Mesothelial cell of epicardium (in vitro differentiated cells): ENCODE results near the gene CINP. TPM values are rescaled to one million over a fixed set of nuclear protein-coding genes. Genes with fewer than 3 reads are reported as not detected.

ENCODE experiments used
- DNase-seq, 2 experiments: peaks; one replicate each; pipeline ENCODE4 v3.0.0; 2021; ENCODE audit warnings: low spot score in 2 of 2; ENCODE audit not compliant: unreplicated experiment in 2 of 2
- H3K27ac Mint-ChIP-seq: 2 replicates; pipeline ENCODE4 v1.8.0; 2021; ENCODE audit warnings: mixed read lengths
- H3K27me3 Mint-ChIP-seq: 2 replicates; pipeline ENCODE4 v1.8.0; 2021; ENCODE audit warnings: low read depth, mixed read lengths
- H3K36me3 Mint-ChIP-seq: 2 replicates; pipeline ENCODE4 v1.8.0; 2021; ENCODE audit warnings: mixed read lengths
- H3K4me1 Mint-ChIP-seq: 2 replicates; pipeline ENCODE4 v1.8.0; 2021; ENCODE audit warnings: mixed read lengths
- H3K4me3 Mint-ChIP-seq: 2 replicates; pipeline ENCODE4 v1.8.0; 2021; ENCODE audit warnings: mild to moderate bottlenecking, moderate library complexity, mixed read lengths
- H3K9me3 Mint-ChIP-seq: 2 replicates; pipeline ENCODE4 v1.8.0; 2021; ENCODE audit warnings: mixed read lengths
- total RNA-seq: library from RNA; stranded (reverse); gene quantifications from 3 replicates; pipeline ENCODE4 v1.2.1, GENCODE V29; 2021
- TF ChIP-seq, protein P1 (sequence below): fragments of 200-600 bp; sonication (generic); IDR thresholded peaks from one replicate; pipeline ENCODE4 v1.5.0; 2021; ENCODE audit warnings: antibody characterized with exemption; ENCODE audit not compliant: unreplicated experiment

Gene CINP
- total RNA-seq, 1 donor from 2014 or later: 24.3 TPM

DNA sequence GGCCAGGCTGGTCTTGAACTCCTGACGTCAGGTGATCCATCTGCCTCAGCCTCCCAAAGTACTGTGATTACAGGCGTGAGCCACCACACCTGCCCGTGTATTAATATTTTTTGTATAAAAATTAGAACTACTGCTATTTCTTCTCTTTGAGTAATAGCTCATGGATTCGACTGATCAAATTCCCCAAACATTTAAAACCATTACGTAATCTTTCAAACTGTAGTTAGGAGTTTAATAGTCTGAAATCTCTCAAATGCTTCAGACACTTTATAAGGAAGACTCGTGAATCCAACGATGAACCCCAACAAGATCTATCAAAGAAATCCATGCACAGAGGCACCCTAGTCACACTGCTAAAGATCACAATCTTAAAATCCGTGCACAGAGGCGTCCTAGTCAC, 16.1 kb upstream of the CINP start:
- Mint-ChIP-seq H3K36me3 (peaks cover 19% of the 10 kb centered on the region), H3K27me3 (no peaks in the 10 kb centered on the region), H3K4me1 (no peaks in the 10 kb centered on the region), H3K9me3 (no peaks in the 10 kb centered on the region), H3K4me3 (no peak overlapping the region), H3K27ac (no peak overlapping the region)
- DNase-seq: no peak
- TF ChIP-seq, protein P1, sequence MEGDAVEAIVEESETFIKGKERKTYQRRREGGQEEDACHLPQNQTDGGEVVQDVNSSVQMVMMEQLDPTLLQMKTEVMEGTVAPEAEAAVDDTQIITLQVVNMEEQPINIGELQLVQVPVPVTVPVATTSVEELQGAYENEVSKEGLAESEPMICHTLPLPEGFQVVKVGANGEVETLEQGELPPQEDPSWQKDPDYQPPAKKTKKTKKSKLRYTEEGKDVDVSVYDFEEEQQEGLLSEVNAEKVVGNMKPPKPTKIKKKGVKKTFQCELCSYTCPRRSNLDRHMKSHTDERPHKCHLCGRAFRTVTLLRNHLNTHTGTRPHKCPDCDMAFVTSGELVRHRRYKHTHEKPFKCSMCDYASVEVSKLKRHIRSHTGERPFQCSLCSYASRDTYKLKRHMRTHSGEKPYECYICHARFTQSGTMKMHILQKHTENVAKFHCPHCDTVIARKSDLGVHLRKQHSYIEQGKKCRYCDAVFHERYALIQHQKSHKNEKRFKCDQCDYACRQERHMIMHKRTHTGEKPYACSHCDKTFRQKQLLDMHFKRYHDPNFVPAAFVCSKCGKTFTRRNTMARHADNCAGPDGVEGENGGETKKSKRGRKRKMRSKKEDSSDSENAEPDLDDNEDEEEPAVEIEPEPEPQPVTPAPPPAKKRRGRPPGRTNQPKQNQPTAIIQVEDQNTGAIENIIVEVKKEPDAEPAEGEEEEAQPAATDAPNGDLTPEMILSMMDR: no peak

DNA sequence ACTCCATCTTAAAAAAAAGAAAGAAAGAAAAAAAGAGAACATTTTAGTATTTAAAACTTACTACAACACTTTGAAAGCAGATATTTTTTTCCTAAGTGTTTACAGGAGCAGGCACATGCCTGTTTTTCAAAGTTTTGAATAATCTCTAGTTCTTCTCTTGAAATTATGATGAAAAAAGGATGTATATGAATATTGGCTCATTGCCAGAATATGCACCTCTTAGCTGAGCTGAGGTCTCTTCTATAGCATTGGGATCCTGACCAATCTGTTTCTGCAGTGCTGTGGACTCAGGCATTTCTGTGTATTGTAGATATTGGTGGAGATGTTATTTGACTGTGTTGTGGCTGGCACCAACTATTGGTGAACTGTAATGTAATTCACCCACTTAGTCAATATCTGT, 15.0 kb upstream of the CINP start:
- TF ChIP-seq, protein P1: no peak
- peaks cover 19% of the 10 kb centered on the region for H3K36me3 Mint-ChIP-seq
- no peak overlapping the region for H3K4me3 Mint-ChIP-seq
- H3K9me3 Mint-ChIP-seq: no peaks in the 10 kb centered on the region
- no peak overlapping the region for H3K27ac Mint-ChIP-seq
- H3K27me3 Mint-ChIP-seq: no peaks in the 10 kb centered on the region
- no peaks in the 10 kb centered on the region for H3K4me1 Mint-ChIP-seq
- DNase-seq: no peak

DNA sequence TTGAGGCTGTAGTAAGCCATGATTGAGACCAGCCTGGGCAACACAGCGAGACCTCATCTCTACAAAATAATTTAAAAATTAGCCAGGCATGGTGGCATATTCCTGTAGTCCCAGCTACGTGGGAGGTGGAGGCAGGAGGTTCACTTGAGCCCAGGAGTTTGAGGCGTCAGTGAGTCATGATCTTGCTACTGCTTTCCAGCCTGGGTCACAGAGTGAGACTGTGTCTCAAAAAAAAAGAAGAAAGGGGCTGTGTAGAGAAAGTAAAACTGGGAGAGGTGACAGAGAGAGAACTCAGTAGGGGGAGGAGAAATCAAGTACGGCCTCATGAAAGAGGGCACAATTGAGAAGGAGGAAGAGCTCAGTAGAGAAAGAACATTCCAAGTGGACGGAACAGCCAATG, 12.4 kb upstream of the CINP start:
- no peak for DNase-seq
- no peaks in the 10 kb centered on the region for H3K27me3 Mint-ChIP-seq
- no peak overlapping the region for H3K4me3 Mint-ChIP-seq
- TF ChIP-seq, protein P1: no peak
- H3K9me3 Mint-ChIP-seq: no peaks in the 10 kb centered on the region
- peaks cover 11% of the 10 kb centered on the region for H3K36me3 Mint-ChIP-seq
- H3K4me1 Mint-ChIP-seq: no peaks in the 10 kb centered on the region
- H3K27ac Mint-ChIP-seq: no peak overlapping the region

DNA sequence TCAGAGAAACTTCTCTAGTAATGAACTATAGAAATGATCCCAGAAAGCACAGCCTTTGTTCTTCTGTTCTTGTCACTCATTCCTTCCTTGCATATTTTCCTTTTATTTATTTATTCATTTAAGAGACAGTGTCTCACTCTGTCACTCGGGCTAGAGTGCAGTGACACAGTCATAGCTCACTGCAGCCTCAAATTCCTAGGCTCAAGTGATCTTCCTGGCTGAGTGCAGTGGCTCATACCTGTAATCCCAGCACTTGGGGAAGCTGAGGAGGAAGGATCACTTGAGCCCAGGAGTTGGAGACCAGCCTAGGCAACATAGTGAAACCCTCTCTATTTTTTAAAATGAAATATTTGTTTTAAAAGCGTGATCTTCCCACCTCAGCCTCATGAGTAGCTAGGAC, 11.6 kb upstream of the CINP start:
- no peaks in the 10 kb centered on the region for H3K9me3 Mint-ChIP-seq
- H3K27me3 Mint-ChIP-seq: no peaks in the 10 kb centered on the region
- TF ChIP-seq, protein P1: no peak
- no peak for DNase-seq
- peaks cover 10% of the 10 kb centered on the region for H3K36me3 Mint-ChIP-seq
- no peak overlapping the region for H3K4me3 Mint-ChIP-seq
- no peaks in the 10 kb centered on the region for H3K4me1 Mint-ChIP-seq
- no peak overlapping the region for H3K27ac Mint-ChIP-seq

DNA sequence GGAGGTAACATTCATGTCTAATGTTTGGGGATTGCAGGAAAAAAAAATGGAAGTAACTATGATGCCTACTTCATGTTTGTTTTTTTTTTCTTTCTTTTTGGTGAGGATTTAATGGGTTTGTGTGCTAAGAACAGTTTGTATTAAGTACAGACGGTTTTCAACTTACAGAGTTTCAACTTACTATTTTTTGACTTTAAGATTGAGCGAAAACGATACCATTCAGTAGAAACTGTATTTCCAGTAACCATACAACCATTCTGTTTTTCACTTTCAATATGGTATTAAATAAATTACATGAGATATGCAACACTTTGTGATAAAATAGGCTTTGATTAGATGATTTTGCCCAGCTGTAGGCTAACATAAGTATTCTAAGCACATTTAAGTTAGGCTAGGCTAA, 10.4 kb upstream of the CINP start:
- no peak for DNase-seq
- Mint-ChIP-seq H3K9me3 (no peaks in the 10 kb centered on the region), H3K4me3 (no peak overlapping the region), H3K27me3 (no peaks in the 10 kb centered on the region), H3K4me1 (no peaks in the 10 kb centered on the region), H3K27ac (no peak overlapping the region), H3K36me3 (peaks cover 3% of the 10 kb centered on the region)
- TF ChIP-seq, protein P1: no peak

DNA sequence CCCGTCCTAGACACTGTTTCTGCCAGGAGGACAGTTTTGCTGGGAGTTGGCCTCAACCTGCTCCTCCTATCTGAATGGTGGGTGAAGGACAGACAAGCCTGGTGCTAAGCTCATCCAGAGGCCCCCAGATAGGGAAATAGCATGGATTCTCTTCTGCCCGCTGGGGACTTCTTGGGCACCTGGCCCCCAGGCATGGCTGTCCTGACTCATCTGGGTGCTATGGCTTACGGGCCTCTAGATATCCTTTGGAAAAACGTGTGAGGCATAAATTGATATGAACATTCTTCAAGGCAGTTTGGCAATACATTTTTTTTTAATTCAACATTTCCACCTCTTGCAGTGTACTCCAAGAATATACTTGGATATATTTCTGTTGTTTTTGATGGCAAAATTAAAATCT, 8.7 kb upstream of the CINP start:
- no peaks in the 10 kb centered on the region for H3K9me3 Mint-ChIP-seq
- H3K27me3 Mint-ChIP-seq: no peaks in the 10 kb centered on the region
- H3K27ac Mint-ChIP-seq: no peak overlapping the region
- H3K4me1 Mint-ChIP-seq: no peaks in the 10 kb centered on the region
- H3K4me3 Mint-ChIP-seq: no peak overlapping the region
- TF ChIP-seq, protein P1: no peak
- DNase-seq: no peak
- no peaks in the 10 kb centered on the region for H3K36me3 Mint-ChIP-seq
